ENCODE measurements around the gene TNFAIP1.

DNA sequence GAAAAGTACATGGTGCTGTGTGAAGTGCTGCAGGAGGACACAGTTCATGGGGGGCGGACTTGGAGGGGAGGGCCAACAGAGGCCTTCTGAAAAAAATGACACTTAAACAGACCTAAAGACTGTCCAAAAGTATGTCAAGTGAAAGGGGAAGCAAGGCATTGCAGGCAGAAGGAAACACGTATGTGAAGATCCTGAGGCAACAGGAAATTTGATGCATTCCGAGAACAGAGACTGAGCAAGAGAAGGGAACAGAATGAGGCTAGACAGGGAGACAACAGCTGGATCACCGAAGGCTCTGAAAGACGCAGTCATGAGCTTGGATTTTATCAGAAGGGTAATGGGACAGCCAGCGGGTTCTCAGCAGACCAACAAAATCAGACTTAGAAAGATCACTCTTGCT, 1.4 kb upstream of the TNFAIP1 start:
- TF ChIP-seq, protein P1, sequence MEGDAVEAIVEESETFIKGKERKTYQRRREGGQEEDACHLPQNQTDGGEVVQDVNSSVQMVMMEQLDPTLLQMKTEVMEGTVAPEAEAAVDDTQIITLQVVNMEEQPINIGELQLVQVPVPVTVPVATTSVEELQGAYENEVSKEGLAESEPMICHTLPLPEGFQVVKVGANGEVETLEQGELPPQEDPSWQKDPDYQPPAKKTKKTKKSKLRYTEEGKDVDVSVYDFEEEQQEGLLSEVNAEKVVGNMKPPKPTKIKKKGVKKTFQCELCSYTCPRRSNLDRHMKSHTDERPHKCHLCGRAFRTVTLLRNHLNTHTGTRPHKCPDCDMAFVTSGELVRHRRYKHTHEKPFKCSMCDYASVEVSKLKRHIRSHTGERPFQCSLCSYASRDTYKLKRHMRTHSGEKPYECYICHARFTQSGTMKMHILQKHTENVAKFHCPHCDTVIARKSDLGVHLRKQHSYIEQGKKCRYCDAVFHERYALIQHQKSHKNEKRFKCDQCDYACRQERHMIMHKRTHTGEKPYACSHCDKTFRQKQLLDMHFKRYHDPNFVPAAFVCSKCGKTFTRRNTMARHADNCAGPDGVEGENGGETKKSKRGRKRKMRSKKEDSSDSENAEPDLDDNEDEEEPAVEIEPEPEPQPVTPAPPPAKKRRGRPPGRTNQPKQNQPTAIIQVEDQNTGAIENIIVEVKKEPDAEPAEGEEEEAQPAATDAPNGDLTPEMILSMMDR (IDR thresholded peaks at IDR 0.05): no peak
- TF ChIP-seq ZFX (IDR thresholded peaks at IDR 0.05; ENCODE audit: borderline replicate concordance): no peak
